ENCODE measurements around the gene TTN. TPM values are rescaled to one million over a fixed set of nuclear protein-coding genes. Genes with fewer than 3 reads are reported as not detected.

TTN gene
- total RNA-seq, 1 experiment from 2014 or later = 0.05 TPM

DNA sequence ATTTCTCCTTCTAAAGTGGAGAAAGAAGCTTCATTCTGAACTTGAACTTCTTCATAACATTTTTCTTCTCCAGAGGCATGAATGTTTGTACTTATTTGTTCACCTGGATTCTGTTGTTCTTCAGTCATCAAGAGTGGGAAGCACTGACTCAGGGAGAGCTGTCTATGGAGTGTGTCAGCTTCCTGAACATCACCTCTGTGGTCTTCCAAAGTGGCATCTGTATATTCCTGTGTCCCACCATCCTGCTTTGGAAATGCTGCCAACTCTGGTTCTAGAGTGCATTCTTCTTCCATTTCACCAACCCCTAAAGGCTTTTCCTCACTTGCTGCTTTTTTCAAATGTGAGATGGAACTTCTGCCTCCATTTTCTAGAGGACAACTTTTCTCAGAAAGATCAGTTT, 59.5 kb downstream of the TTN start:
- no peak overlapping the region for H3K4me2 ChIP-seq (ENCODE audit: low read length)
- no TSS peak for BruUV-seq (replicated peaks)
- H3K27ac ChIP-seq (ENCODE audit: low read depth, low read length) = no peak overlapping the region
- ChIA-PET POLR2A (no interaction called here), CTCF (interaction anchor here (1.3 kb wide), 1 partner anchor 14 kb away, joined by 4 read pairs; no protein-coding TSS in a partner anchor), RAD21 (ENCODE audit: low non-redundant PET in 1 of 2, low total read pairs in 2 of 2, uncharacterized antibody in 2 of 2, unreplicated experiment in 2 of 2) (no interaction called here)
- no peak overlapping the region for H3K9ac ChIP-seq (ENCODE audit: low read length)
- H4K20me1 ChIP-seq (ENCODE audit: insufficient read depth) = no peaks in the 10 kb centered on the region
- H3K27me3 ChIP-seq (ENCODE audit: insufficient read depth, low read length) = peaks cover 86% of the 10 kb centered on the region
- DNase-seq (ENCODE audit: low read depth, low spot score) (no peak), ATAC-seq (no peak)
- no peaks in the 10 kb centered on the region for H3K79me2 ChIP-seq (ENCODE audit: insufficient read depth, low read length)
- H3K9me2 ChIP-seq (ENCODE audit: insufficient read depth) = no peaks in the 10 kb centered on the region
- no peaks in the 10 kb centered on the region for H3K36me3 ChIP-seq (ENCODE audit: control insufficient read depth in 1 of 2, insufficient read depth in 2 of 2, low read length in 2 of 2)
- H2AFZ ChIP-seq (ENCODE audit: low read depth, low read length, poor library complexity, severe bottlenecking) = no peak overlapping the region
- no peak for TF ChIP-seq POLR2A (IDR thresholded peaks at IDR 0.05; ENCODE audit: borderline replicate concordance, extremely low read depth, insufficient read depth, insufficient read length)
- no peak for TF ChIP-seq SP1 (IDR thresholded peaks at IDR 0.05; ENCODE audit: low read depth)
- TF ChIP-seq, protein P1, sequence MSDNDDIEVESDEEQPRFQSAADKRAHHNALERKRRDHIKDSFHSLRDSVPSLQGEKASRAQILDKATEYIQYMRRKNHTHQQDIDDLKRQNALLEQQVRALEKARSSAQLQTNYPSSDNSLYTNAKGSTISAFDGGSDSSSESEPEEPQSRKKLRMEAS (IDR thresholded peaks at IDR 0.05) = no peak
- TF ChIP-seq CEBPB (IDR thresholded peaks at IDR 0.05; ENCODE audit: low read depth) = no peak
- TF ChIP-seq, protein P2, sequence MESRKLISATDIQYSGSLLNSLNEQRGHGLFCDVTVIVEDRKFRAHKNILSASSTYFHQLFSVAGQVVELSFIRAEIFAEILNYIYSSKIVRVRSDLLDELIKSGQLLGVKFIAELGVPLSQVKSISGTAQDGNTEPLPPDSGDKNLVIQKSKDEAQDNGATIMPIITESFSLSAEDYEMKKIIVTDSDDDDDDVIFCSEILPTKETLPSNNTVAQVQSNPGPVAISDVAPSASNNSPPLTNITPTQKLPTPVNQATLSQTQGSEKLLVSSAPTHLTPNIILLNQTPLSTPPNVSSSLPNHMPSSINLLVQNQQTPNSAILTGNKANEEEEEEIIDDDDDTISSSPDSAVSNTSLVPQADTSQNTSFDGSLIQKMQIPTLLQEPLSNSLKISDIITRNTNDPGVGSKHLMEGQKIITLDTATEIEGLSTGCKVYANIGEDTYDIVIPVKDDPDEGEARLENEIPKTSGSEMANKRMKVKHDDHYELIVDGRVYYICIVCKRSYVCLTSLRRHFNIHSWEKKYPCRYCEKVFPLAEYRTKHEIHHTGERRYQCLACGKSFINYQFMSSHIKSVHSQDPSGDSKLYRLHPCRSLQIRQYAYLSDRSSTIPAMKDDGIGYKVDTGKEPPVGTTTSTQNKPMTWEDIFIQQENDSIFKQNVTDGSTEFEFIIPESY (IDR thresholded peaks at IDR 0.05; ENCODE audit: extremely low read depth, insufficient replicate concordance, low read length) = no peak
- TF ChIP-seq FOSL1 (IDR thresholded peaks at IDR 0.05; ENCODE audit: low read depth) = no peak
- TF ChIP-seq CBX3 (IDR thresholded peaks at IDR 0.05; ENCODE audit: low read depth) = no peak
- no peak for TF ChIP-seq JUND (IDR thresholded peaks at IDR 0.05)
- TF ChIP-seq, protein P3, sequence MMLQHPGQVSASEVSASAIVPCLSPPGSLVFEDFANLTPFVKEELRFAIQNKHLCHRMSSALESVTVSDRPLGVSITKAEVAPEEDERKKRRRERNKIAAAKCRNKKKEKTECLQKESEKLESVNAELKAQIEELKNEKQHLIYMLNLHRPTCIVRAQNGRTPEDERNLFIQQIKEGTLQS (IDR thresholded peaks at IDR 0.05) = no peak
- TF ChIP-seq ZNF274 (IDR thresholded peaks at IDR 0.05; ENCODE audit: low read depth, low read length) = no peak
- TF ChIP-seq, protein P4, sequence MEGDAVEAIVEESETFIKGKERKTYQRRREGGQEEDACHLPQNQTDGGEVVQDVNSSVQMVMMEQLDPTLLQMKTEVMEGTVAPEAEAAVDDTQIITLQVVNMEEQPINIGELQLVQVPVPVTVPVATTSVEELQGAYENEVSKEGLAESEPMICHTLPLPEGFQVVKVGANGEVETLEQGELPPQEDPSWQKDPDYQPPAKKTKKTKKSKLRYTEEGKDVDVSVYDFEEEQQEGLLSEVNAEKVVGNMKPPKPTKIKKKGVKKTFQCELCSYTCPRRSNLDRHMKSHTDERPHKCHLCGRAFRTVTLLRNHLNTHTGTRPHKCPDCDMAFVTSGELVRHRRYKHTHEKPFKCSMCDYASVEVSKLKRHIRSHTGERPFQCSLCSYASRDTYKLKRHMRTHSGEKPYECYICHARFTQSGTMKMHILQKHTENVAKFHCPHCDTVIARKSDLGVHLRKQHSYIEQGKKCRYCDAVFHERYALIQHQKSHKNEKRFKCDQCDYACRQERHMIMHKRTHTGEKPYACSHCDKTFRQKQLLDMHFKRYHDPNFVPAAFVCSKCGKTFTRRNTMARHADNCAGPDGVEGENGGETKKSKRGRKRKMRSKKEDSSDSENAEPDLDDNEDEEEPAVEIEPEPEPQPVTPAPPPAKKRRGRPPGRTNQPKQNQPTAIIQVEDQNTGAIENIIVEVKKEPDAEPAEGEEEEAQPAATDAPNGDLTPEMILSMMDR (IDR thresholded peaks at IDR 0.05 in 2 of 3, conservative IDR thresholded peaks at IDR 0.05 in 1 of 3; ENCODE audit: borderline replicate concordance in 1 of 3, insufficient read depth in 1 of 3, low read depth in 2 of 3, low read length in 2 of 3) = no peak
- TF ChIP-seq YY1 (IDR thresholded peaks at IDR 0.05; ENCODE audit: extremely low read depth, insufficient replicate concordance, low read depth, low read length) = no peak
- no peak for TF ChIP-seq TCF7L2 (IDR thresholded peaks at IDR 0.05; ENCODE audit: borderline replicate concordance, extremely low read depth, insufficient read depth, insufficient read length)
- H3K4me3 ChIP-seq (replicated peaks in 1 of 2; ENCODE audit: low read depth in 1 of 2, low read length in 2 of 2) = no peak overlapping the region
- H3K4me1 ChIP-seq (ENCODE audit: control insufficient read depth in 1 of 2, insufficient read depth in 2 of 2, low read length in 2 of 2) = no peaks in the 10 kb centered on the region
- intact Hi-C loops (cut with micrococcal nuclease) = no loop called here
- no peaks in the 10 kb centered on the region for H3K9me3 ChIP-seq (ENCODE audit: control insufficient read depth in 1 of 2, insufficient read depth in 1 of 2, low read depth in 1 of 2, low read length in 2 of 2)

All from HCT116 (cell line).